Lower lobe of right lung (tissue), 2 donors: ENCODE measurements around the gene ZDHHC4. TPM values are rescaled to one million over a fixed set of nuclear protein-coding genes. Genes with fewer than 3 reads are reported as not detected.

Source experiments
- ATAC-seq, 2 donors: fragments of 200-7000 bp; cut with Tn5 transposase; one replicate each; pipeline ENCODE4 v1.9.1; 2020 to 2022; ENCODE audit warnings: mild to moderate bottlenecking in 2 of 2, moderate library complexity in 2 of 2
- DNase-seq: peaks from one replicate; pipeline ENCODE4 v3.0.0-alpha.2; 2020
- H3K27ac ChIP-seq: fragments of 200-600 bp; one replicate; pipeline ENCODE4 v1.8.0; 2022
- H3K27me3 ChIP-seq: fragments of 200-600 bp; one replicate; pipeline ENCODE4 v1.8.0; 2022; ENCODE audit warnings: low read depth
- H3K36me3 ChIP-seq: fragments of 200-600 bp; one replicate; pipeline ENCODE4 v1.8.0; 2022; ENCODE audit warnings: mild to moderate bottlenecking
- H3K4me1 ChIP-seq: fragments of 200-600 bp; one replicate; pipeline ENCODE4 v1.8.0; 2022
- H3K4me3 ChIP-seq: fragments of 200-600 bp; one replicate; pipeline ENCODE4 v1.8.0; 2022; ENCODE audit warnings: mild to moderate bottlenecking
- H3K9me3 ChIP-seq: fragments of 200-600 bp; one replicate; pipeline ENCODE4 v1.8.0; 2022
- intact Hi-C: fragments of 100-400 bp; cut with DNase I; formaldehyde crosslinking; loops from one replicate; pipeline ENCODE4 v1.11.0; 2022
- total RNA-seq: library from RNA; stranded (reverse); fragmentation: NEBNext Ultra II Directional; extraction: Animal tissue kit (Norgen Biotek cat#: 25700); gene quantifications from one replicate; pipeline ENCODE4 v1.2.1, GENCODE V29; 2021
- TF ChIP-seq, protein P1 (sequence below): fragments of 200-600 bp; IDR thresholded peaks from one replicate; pipeline ENCODE4 v1.8.0; 2022; ENCODE audit warnings: antibody characterized with exemption, mild to moderate bottlenecking
- donor health status: DM: no; HTN: yes; CAD: no; lungs with severe emphysema.

Gene ZDHHC4
- total RNA-seq, 1 donor from 2014 or later: 41.8 TPM

DNA sequence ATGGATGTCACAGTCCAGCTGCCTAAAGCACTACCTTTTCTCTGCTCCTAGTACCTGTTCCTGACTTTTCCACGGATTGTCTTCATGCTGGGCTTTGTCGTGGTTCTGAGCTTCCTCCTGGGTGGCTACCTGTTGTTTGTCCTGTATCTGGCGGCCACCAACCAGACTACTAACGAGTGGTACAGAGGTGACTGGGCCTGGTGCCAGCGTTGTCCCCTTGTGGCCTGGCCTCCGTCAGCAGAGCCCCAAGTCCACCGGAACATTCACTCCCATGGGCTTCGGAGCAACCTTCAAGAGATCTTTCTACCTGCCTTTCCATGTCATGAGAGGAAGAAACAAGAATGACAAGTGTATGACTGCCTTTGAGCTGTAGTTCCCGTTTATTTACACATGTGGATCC lies 11.3 kb downstream of the ZDHHC4 start:
- Histone ChIP-seq H3K27ac (no peak overlapping the region), H3K4me3 (no peak overlapping the region), H3K36me3 (peaks cover 59% of the 10 kb centered on the region), H3K4me1 (peaks cover 17% of the 10 kb centered on the region), H3K27me3 (no peaks in the 10 kb centered on the region), H3K9me3 (no peaks in the 10 kb centered on the region)
- ATAC-seq: no peak
- DNase-seq: no peak
- intact Hi-C loops: no loop called here
- TF ChIP-seq, protein P1, sequence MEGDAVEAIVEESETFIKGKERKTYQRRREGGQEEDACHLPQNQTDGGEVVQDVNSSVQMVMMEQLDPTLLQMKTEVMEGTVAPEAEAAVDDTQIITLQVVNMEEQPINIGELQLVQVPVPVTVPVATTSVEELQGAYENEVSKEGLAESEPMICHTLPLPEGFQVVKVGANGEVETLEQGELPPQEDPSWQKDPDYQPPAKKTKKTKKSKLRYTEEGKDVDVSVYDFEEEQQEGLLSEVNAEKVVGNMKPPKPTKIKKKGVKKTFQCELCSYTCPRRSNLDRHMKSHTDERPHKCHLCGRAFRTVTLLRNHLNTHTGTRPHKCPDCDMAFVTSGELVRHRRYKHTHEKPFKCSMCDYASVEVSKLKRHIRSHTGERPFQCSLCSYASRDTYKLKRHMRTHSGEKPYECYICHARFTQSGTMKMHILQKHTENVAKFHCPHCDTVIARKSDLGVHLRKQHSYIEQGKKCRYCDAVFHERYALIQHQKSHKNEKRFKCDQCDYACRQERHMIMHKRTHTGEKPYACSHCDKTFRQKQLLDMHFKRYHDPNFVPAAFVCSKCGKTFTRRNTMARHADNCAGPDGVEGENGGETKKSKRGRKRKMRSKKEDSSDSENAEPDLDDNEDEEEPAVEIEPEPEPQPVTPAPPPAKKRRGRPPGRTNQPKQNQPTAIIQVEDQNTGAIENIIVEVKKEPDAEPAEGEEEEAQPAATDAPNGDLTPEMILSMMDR: no peak

DNA sequence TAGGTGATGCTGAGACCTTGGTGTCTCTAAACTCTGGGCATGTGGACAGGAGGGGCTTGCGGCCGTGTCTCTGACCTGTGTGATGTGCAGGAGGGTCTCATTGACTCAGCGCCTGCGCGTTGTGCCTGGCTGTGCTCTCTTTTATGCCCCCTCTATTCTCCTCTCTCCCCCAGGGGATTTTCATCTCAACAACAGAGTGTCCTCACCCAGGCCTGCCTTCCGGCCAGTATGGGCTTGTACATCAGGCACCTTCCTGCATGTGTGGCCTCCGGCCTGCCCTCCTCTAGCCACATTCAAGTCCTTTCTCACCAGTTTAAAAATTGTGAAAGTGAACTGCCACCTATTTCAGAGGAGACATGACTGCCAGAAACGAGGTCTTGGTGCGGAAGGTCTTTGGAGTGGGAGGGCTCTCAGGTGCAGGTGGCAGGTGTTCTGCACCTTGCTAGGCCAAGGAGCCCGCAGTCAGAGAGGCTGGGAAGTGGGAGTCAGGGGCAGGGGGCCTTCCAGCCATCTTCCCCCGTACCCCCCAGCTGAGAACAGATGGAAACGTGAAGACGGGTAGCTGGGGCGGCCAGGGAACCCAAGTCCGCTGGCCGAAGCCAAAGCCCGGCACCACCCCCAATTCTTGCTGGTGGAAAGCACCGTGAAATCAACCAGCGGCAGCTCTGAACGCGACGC lies 12.0 kb downstream of the ZDHHC4 start:
- no peak for DNase-seq
- Histone ChIP-seq H3K27me3 (no peaks in the 10 kb centered on the region), H3K4me3 (peak overlapping the region; percentile 86), H3K27ac (peak overlapping the region; percentile 62), H3K36me3 (peaks cover 59% of the 10 kb centered on the region), H3K4me1 (peaks cover 17% of the 10 kb centered on the region), H3K9me3 (no peaks in the 10 kb centered on the region)
- peak in 1 of 2 donors; percentile 1 for ATAC-seq
- TF ChIP-seq, protein P1: no peak
- intact Hi-C loops: no loop called here

DNA sequence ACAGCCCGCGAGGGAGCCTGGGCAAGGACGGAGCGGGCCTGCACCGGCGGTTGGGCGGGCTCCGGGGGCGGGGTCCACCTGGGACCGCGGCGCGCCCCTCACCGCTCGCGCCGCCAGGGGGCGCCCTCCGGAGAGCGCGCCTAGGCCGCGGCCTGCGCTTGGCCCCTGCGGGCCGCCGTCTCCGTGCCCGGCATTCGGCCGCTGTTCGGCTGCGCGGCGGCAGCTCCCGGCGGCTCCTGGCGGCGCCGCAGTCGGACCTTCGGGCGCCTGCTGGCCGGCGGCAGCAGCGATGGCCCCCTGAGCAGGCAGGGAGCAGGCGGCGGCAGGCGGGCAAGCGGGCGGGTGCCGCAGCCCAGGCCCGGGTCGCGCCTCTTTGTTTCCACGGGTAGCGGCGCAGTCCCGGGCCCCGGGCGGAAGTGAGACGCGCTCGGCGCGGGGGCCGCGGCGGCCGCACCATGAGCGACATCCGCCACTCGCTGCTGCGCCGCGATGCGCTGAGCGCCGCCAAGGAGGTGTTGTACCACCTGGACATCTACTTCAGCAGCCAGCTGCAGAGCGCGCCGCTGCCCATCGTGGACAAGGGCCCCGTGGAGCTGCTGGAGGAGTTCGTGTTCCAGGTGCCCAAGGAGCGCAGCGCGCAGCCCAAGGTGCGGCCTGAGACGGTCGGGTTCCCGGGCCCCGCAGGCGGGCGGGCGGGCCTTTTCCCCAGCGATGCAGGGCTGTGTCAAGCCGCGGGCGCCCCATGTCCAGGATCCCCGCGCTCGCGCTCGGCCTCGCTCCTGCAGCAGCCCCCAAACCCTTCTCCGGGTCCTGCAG lies 12.8 kb downstream of the ZDHHC4 start, which contains the start of gene INTS15:
INTS15 (plus strand) TSS at position 193 of the 816 bp plus-strand sequence; CDS start at position 456, 263 bp downstream.
- peaks cover 59% of the 10 kb centered on the region for H3K36me3 ChIP-seq
- intact Hi-C loops: no loop called here

DNA sequence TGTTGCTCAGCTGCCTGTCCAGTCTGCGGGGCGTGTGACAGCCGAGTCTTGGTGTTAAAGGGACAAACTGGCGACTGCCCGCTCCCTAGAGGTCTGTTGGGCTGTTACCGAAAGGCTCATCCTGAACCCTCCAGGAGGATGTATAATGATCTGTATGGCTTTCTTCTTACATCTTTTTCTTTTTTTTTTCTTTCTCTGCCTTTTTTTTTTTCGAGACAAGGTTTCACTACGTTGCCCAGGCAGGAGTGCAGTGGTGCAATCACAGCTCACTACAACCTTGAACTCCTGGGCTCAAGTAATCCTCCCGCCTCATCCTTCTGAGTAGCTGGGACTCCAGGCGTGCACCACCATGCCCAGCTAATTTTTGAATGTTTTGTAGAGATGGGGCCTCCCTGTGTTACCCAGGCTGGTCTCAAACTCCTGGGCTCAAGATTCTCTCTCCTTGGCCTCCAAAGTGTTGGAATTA lies 13.4 kb downstream of the ZDHHC4 start:
- Histone ChIP-seq H3K27ac (peak overlapping the region; percentile 85), H3K4me3 (peak overlapping the region; percentile 86), H3K9me3 (no peaks in the 10 kb centered on the region), H3K27me3 (no peaks in the 10 kb centered on the region), H3K36me3 (peaks cover 59% of the 10 kb centered on the region), H3K4me1 (peaks cover 17% of the 10 kb centered on the region)
- TF ChIP-seq, protein P1: no peak
- DNase-seq (no peak), ATAC-seq (no peak)
- intact Hi-C loops: no loop called here

More for the DNA sequence above, 12.8 kb downstream of the ZDHHC4 start, which contains the start of gene INTS15:
- DNase-seq (peak; percentile 85), ATAC-seq (peak; percentile 97 to 98)
- Histone ChIP-seq H3K4me1 (peaks cover 17% of the 10 kb centered on the region), H3K27ac (peak within 1 kb of the TSS; percentile 85), H3K9me3 (no peaks in the 10 kb centered on the region), H3K27me3 (no peaks in the 10 kb centered on the region), H3K4me3 (peak within 1 kb of the TSS; percentile 86)
- TF ChIP-seq, protein P1: peak; percentile 67

DNA sequence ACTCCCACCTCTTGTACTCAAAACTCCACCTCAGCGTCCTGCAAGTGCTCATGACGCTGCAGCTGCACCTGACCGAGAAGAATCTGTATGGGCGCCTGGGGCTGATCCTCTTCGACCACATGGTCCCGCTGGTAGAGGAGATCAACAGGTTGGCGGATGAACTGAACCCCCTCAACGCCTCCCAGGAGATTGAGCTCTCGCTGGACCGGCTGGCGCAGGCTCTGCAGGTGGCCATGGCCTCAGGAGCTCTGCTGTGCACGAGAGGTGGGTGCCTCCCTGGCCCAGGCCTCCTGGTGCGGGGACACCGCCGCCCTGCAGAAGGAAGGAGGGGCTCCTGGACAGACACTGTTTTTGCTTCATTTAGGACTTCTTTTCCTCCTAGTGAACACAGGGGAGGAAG lies 22.8 kb downstream of the ZDHHC4 start:
- Histone ChIP-seq H3K36me3 (peaks cover 96% of the 10 kb centered on the region), H3K4me3 (no peak overlapping the region), H3K27me3 (no peaks in the 10 kb centered on the region), H3K27ac (no peak overlapping the region), H3K4me1 (no peaks in the 10 kb centered on the region), H3K9me3 (no peaks in the 10 kb centered on the region)
- DNase-seq: no peak
- intact Hi-C loops: no loop called here
- TF ChIP-seq, protein P1: no peak
- ATAC-seq: no peak
